Brain microvascular endothelial cell (primary cell): ENCODE results near the gene EML1.

Experiments
- DNase-seq: peaks from one replicate; pipeline ENCODE4 v3.0.0-alpha.2; 2020
- H3K27ac ChIP-seq: fragments of 250-450 bp; sonication (Bioruptor Pico); 2 replicates; pipeline ENCODE4 v1.5.1; 2020; ENCODE audit warnings: mild to moderate bottlenecking, moderate library complexity
- H3K27me3 ChIP-seq: fragments of 250-450 bp; sonication (Bioruptor Pico); replicated peaks from 2 replicates; pipeline ENCODE4 v1.5.1; 2020; ENCODE audit warnings: mild to moderate bottlenecking
- H3K36me3 ChIP-seq: fragments of 250-450 bp; sonication (Bioruptor Pico); replicated peaks from 2 replicates; pipeline ENCODE4 v1.5.1; 2020; ENCODE audit warnings: mild to moderate bottlenecking
- H3K4me3 ChIP-seq: 2 replicates; pipeline ENCODE4 v1.5.1; 2011; ENCODE audit warnings: low read depth, mild to moderate bottlenecking, control low read depth, low read length, moderate library complexity
- CTCF ChIP-seq: IDR thresholded peaks from 2 replicates; pipeline ENCODE4 v1.5.1; 2011; ENCODE audit warnings: low read depth, mild to moderate bottlenecking, moderate library complexity, low read length, control low read depth, inconsistent platforms; ENCODE audit errors: missing control alignments
- in situ Hi-C: cut with HindIII; loops from 2 replicates; pipeline ENCODE4 v1.10.0; 2017; ENCODE audit warnings: low sequenced_read_pairs, low pct_ligation_motif_present

The EML1 gene

GRCh38 chr14:99747582-99748330 lies 45.5 kb upstream of the EML1 start:
- in situ Hi-C loops = no loop called here
- DNase-seq = no peak
- no peak for TF ChIP-seq CTCF
- H3K27ac ChIP-seq = no peak overlapping the region
- no peak overlapping the region for H3K4me3 ChIP-seq
- no peaks in the 10 kb centered on the region for H3K27me3 ChIP-seq
- no peaks in the 10 kb centered on the region for H3K36me3 ChIP-seq

GRCh38 chr14:99748529-99748928 lies 44.7 kb upstream of the EML1 start:
- no peak overlapping the region for H3K27ac ChIP-seq
- no peaks in the 10 kb centered on the region for H3K27me3 ChIP-seq
- TF ChIP-seq CTCF = no peak
- DNase-seq = no peak
- H3K36me3 ChIP-seq = no peaks in the 10 kb centered on the region
- in situ Hi-C loops = no loop called here
- H3K4me3 ChIP-seq = no peak overlapping the region

- no peak for DNase-seq
- no peak overlapping the region for H3K27ac ChIP-seq
- H3K4me3 ChIP-seq = no peak overlapping the region
- TF ChIP-seq CTCF = peak; percentile 49
- no peaks in the 10 kb centered on the region for H3K27me3 ChIP-seq
- no peaks in the 10 kb centered on the region for H3K36me3 ChIP-seq
- in situ Hi-C loops = no loop called here
Observed at GRCh38 chr14:99749142-99749541, 44.1 kb upstream of the EML1 start.

- Histone ChIP-seq H3K27me3 (no peaks in the 10 kb centered on the region), H3K4me3 (no peak overlapping the region), H3K27ac (no peak overlapping the region), H3K36me3 (no peaks in the 10 kb centered on the region)
- DNase-seq = no peak
- in situ Hi-C loops = no loop called here
- peak; percentile 19 for TF ChIP-seq CTCF
Observed at GRCh38 chr14:99749763-99750715, 43.2 kb upstream of the EML1 start.

- H3K27ac ChIP-seq = no peak overlapping the region
- no peak for DNase-seq
- H3K27me3 ChIP-seq = no peaks in the 10 kb centered on the region
- in situ Hi-C loops = no loop called here
- TF ChIP-seq CTCF = no peak
- H3K36me3 ChIP-seq = no peaks in the 10 kb centered on the region
- H3K4me3 ChIP-seq = no peak overlapping the region
Observed at GRCh38 chr14:99750746-99751450, 42.3 kb upstream of the EML1 start.
